ENCODE measurements around the gene OSCP1.

OSCP1 gene

DNA sequence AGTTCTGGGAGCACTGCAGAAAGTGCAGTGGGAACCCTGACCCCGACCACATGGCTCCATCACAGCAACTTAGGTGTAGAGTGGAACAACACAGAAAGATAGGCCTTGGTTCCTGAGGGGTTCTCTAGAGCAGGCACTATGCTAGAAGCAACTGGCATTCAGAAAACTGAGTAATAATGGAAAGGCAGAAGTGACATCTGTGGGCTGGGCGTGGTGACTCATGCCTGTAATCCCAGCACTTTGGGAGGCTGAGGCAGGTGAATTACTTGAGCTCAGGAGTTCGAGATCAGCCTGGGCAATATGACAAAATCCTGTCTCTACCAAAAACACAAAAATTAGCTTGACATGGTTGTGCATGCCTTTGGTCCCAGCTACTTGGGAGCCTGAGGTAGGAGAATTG is 8.7 kb upstream of the OSCP1 start:
- no peak overlapping the region for H3K4me2 ChIP-seq (ENCODE audit: low read length)
- H3K9me3 ChIP-seq (ENCODE audit: low read length), result no peaks in the 10 kb centered on the region
- no peak overlapping the region for H3K4me3 ChIP-seq (ENCODE audit: low read depth, low read length, poor library complexity, severe bottlenecking)
- no peak overlapping the region for H3K9ac ChIP-seq (ENCODE audit: low read length)
- no peaks in the 10 kb centered on the region for H3F3A ChIP-seq (ENCODE audit: insufficient read depth, low read length)
- H3K36me3 ChIP-seq (ENCODE audit: insufficient read depth, low read length), result peaks cover 78% of the 10 kb centered on the region
- no peak for TF ChIP-seq EZH2 (IDR thresholded peaks at IDR 0.05; ENCODE audit: borderline replicate concordance, low read length)
- TF ChIP-seq, protein P1, sequence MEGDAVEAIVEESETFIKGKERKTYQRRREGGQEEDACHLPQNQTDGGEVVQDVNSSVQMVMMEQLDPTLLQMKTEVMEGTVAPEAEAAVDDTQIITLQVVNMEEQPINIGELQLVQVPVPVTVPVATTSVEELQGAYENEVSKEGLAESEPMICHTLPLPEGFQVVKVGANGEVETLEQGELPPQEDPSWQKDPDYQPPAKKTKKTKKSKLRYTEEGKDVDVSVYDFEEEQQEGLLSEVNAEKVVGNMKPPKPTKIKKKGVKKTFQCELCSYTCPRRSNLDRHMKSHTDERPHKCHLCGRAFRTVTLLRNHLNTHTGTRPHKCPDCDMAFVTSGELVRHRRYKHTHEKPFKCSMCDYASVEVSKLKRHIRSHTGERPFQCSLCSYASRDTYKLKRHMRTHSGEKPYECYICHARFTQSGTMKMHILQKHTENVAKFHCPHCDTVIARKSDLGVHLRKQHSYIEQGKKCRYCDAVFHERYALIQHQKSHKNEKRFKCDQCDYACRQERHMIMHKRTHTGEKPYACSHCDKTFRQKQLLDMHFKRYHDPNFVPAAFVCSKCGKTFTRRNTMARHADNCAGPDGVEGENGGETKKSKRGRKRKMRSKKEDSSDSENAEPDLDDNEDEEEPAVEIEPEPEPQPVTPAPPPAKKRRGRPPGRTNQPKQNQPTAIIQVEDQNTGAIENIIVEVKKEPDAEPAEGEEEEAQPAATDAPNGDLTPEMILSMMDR (IDR thresholded peaks at IDR 0.05; ENCODE audit: low read length), result no peak
- no peaks in the 10 kb centered on the region for H3K9me2 ChIP-seq (ENCODE audit: low read depth, low read length)
- H3K27me3 ChIP-seq (ENCODE audit: insufficient read depth, low read length), result no peaks in the 10 kb centered on the region
- H3K79me2 ChIP-seq (ENCODE audit: insufficient read depth, low read length), result no peaks in the 10 kb centered on the region
- H4K20me1 ChIP-seq (ENCODE audit: insufficient read depth, low read length), result no peaks in the 10 kb centered on the region
- H2AFZ ChIP-seq (ENCODE audit: low read length), result no peak overlapping the region
- no peak overlapping the region for H3K27ac ChIP-seq (ENCODE audit: low read depth, low read length, poor library complexity, severe bottlenecking)
- H3K4me1 ChIP-seq (ENCODE audit: insufficient read depth, low read length, severe bottlenecking), result peaks cover 6% of the 10 kb centered on the region

DNA sequence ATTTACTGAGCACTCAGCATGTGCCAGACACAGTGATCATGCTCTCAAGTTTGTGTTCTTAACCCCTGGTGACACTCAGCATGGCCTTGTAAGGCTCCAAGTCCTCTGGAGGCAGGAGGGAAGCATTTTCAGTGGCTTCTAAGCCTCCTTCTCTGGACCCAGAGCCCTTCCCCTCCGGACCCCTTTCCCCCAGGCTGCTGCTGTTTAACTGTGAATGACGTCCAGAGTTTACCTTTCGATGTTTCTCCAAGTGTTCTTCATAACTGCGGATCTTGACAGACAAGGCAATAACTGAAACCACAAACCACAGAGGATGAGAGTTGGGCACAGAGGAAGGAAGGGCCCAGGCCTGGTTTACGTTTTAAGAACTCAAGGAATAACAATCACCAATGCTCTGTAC is 7.4 kb upstream of the OSCP1 start:
- H3K4me3 ChIP-seq (ENCODE audit: low read depth, low read length, poor library complexity, severe bottlenecking), result no peak overlapping the region
- no peaks in the 10 kb centered on the region for H3K4me1 ChIP-seq (ENCODE audit: insufficient read depth, low read length, severe bottlenecking)
- no peaks in the 10 kb centered on the region for H3K9me2 ChIP-seq (ENCODE audit: low read depth, low read length)
- H3K9me3 ChIP-seq (ENCODE audit: low read length), result no peaks in the 10 kb centered on the region
- no peaks in the 10 kb centered on the region for H3F3A ChIP-seq (ENCODE audit: insufficient read depth, low read length)
- no peaks in the 10 kb centered on the region for H3K27me3 ChIP-seq (ENCODE audit: insufficient read depth, low read length)
- H3K36me3 ChIP-seq (ENCODE audit: insufficient read depth, low read length), result peaks cover 78% of the 10 kb centered on the region
- H3K4me2 ChIP-seq (ENCODE audit: low read length), result no peak overlapping the region
- H3K79me2 ChIP-seq (ENCODE audit: insufficient read depth, low read length), result no peaks in the 10 kb centered on the region
- TF ChIP-seq, protein P1 (IDR thresholded peaks at IDR 0.05; ENCODE audit: low read length), result no peak
- no peak for TF ChIP-seq EZH2 (IDR thresholded peaks at IDR 0.05; ENCODE audit: borderline replicate concordance, low read length)
- H4K20me1 ChIP-seq (ENCODE audit: insufficient read depth, low read length), result no peaks in the 10 kb centered on the region
- no peak overlapping the region for H3K27ac ChIP-seq (ENCODE audit: low read depth, low read length, poor library complexity, severe bottlenecking)
- no peak overlapping the region for H2AFZ ChIP-seq (ENCODE audit: low read length)
- no peak overlapping the region for H3K9ac ChIP-seq (ENCODE audit: low read length)

DNA sequence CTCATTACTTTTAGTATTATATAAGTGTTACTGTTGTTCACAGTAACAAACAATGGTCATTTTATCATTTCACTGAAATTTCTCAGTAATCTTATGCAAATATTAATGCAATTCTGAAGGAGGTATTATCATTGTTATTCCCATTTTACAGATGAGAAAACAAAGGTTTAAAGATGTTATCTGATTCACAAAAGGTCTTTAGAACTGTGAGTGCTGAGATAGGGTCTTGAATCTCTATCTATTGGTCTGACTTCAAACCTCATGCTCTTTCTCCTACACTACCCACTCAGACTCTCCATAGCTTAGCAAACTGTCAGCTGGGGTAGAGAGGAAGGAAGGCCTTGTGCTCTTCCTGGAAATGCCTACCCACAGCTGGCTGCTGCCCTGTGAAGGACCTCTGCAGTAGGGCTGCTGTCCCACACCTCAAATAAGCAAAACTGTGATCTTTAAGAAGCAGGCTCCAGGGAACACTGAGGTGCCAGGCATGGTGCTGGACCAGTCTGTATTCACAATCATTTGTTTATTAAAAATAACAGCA is 6.2 kb upstream of the OSCP1 start:
- no peaks in the 10 kb centered on the region for H3F3A ChIP-seq (ENCODE audit: insufficient read depth, low read length)
- H3K36me3 ChIP-seq (ENCODE audit: insufficient read depth, low read length), result peaks cover 69% of the 10 kb centered on the region
- no peaks in the 10 kb centered on the region for H4K20me1 ChIP-seq (ENCODE audit: insufficient read depth, low read length)
- no peaks in the 10 kb centered on the region for H3K27me3 ChIP-seq (ENCODE audit: insufficient read depth, low read length)
- H3K4me2 ChIP-seq (ENCODE audit: low read length), result no peak overlapping the region
- H3K4me1 ChIP-seq (ENCODE audit: insufficient read depth, low read length, severe bottlenecking), result no peaks in the 10 kb centered on the region
- H3K79me2 ChIP-seq (ENCODE audit: insufficient read depth, low read length), result no peaks in the 10 kb centered on the region
- H3K9me3 ChIP-seq (ENCODE audit: low read length), result no peaks in the 10 kb centered on the region
- no peak overlapping the region for H3K4me3 ChIP-seq (ENCODE audit: low read depth, low read length, poor library complexity, severe bottlenecking)
- no peak overlapping the region for H2AFZ ChIP-seq (ENCODE audit: low read length)
- TF ChIP-seq EZH2 (IDR thresholded peaks at IDR 0.05; ENCODE audit: borderline replicate concordance, low read length), result no peak
- TF ChIP-seq, protein P1 (IDR thresholded peaks at IDR 0.05; ENCODE audit: low read length), result no peak
- no peaks in the 10 kb centered on the region for H3K9me2 ChIP-seq (ENCODE audit: low read depth, low read length)
- no peak overlapping the region for H3K27ac ChIP-seq (ENCODE audit: low read depth, low read length, poor library complexity, severe bottlenecking)
- H3K9ac ChIP-seq (ENCODE audit: low read length), result no peak overlapping the region
